ENCODE data around the gene FAM78B. TPM values are rescaled to one million over a fixed set of nuclear protein-coding genes. Genes with fewer than 3 reads are reported as not detected.

Gene FAM78B
- total and polyA plus RNA-seq, 2 experiments from 2014 or later, result 0.77 TPM; not detected in 1

GRCh38 chr1:166080277-166080966, 86.4 kb downstream of the FAM78B start:
- 76% methylated on average over 9 of the region's 9 CpGs for whole genome bisulfite sequencing (ENCODE audit: low lambda C conversion rate, missing lambda C conversion rate)
- H3K9me2 ChIP-seq (replicated peaks; ENCODE audit: insufficient read depth), result no peaks in the 10 kb centered on the region
- H3K4me1 ChIP-seq (ENCODE audit: insufficient read depth), result no peaks in the 10 kb centered on the region
- no peaks in the 10 kb centered on the region for H3K27me3 ChIP-seq
- H3K27ac ChIP-seq, result no peak overlapping the region
- no peak overlapping the region for H3K4me3 ChIP-seq
- TF ChIP-seq CTCF (IDR thresholded peaks at IDR 0.05; ENCODE audit: poor library complexity) (no peak), EZH2 (IDR thresholded peaks at IDR 0.05; ENCODE audit: borderline replicate concordance) (no peak), EZH2phosphoT487 (IDR thresholded peaks at IDR 0.05; ENCODE audit: low read depth, severe bottlenecking, unreplicated experiment) (no peak)
- no peaks in the 10 kb centered on the region for H3K79me2 ChIP-seq
- H4K20me1 ChIP-seq (ENCODE audit: insufficient read depth, poor library complexity, severe bottlenecking), result no peaks in the 10 kb centered on the region
- H2AFZ ChIP-seq, result no peak overlapping the region
- H3K9me3 ChIP-seq (ENCODE audit: low read depth), result no peaks in the 10 kb centered on the region
- no peak for DNase-seq (ENCODE audit: low spot score)
- no peaks in the 10 kb centered on the region for H3K36me3 ChIP-seq (replicated peaks; ENCODE audit: insufficient read depth, low read depth)
- H3K4me2 ChIP-seq, result no peak overlapping the region

GRCh38 chr1:166079276-166079675, 87.5 kb downstream of the FAM78B start:
- no peaks in the 10 kb centered on the region for H3K4me1 ChIP-seq (ENCODE audit: insufficient read depth)
- H3K79me2 ChIP-seq, result no peaks in the 10 kb centered on the region
- no peak for DNase-seq (ENCODE audit: low spot score)
- H3K4me2 ChIP-seq, result no peak overlapping the region
- TF ChIP-seq EZH2 (IDR thresholded peaks at IDR 0.05; ENCODE audit: borderline replicate concordance) (no peak), CTCF (IDR thresholded peaks at IDR 0.05; ENCODE audit: poor library complexity) (no peak), EZH2phosphoT487 (IDR thresholded peaks at IDR 0.05; ENCODE audit: low read depth, severe bottlenecking, unreplicated experiment) (no peak)
- H3K4me3 ChIP-seq, result no peak overlapping the region
- H3K9me2 ChIP-seq (replicated peaks; ENCODE audit: insufficient read depth), result no peaks in the 10 kb centered on the region
- no peaks in the 10 kb centered on the region for H3K27me3 ChIP-seq
- H2AFZ ChIP-seq, result no peak overlapping the region
- no peak overlapping the region for H3K27ac ChIP-seq
- no peaks in the 10 kb centered on the region for H3K36me3 ChIP-seq (replicated peaks; ENCODE audit: insufficient read depth, low read depth)
- no peaks in the 10 kb centered on the region for H4K20me1 ChIP-seq (ENCODE audit: insufficient read depth, poor library complexity, severe bottlenecking)
- no peaks in the 10 kb centered on the region for H3K9me3 ChIP-seq (ENCODE audit: low read depth)
- 74% methylated on average over 2 of the region's 2 CpGs for WGBS (ENCODE audit: low lambda C conversion rate, missing lambda C conversion rate)

GRCh38 chr1:166073489-166073888, 93.3 kb downstream of the FAM78B start:
- Histone ChIP-seq H3K4me2 (no peak overlapping the region), H3K4me3 (no peak overlapping the region), H3K9me3 (ENCODE audit: low read depth) (no peaks in the 10 kb centered on the region), H3K27me3 (no peaks in the 10 kb centered on the region), H3K9me2 (replicated peaks; ENCODE audit: insufficient read depth) (no peaks in the 10 kb centered on the region), H3K4me1 (ENCODE audit: insufficient read depth) (no peaks in the 10 kb centered on the region), H4K20me1 (ENCODE audit: insufficient read depth, poor library complexity, severe bottlenecking) (no peaks in the 10 kb centered on the region), H3K79me2 (no peaks in the 10 kb centered on the region), H2AFZ (no peak overlapping the region), H3K27ac (no peak overlapping the region), H3K36me3 (replicated peaks; ENCODE audit: insufficient read depth, low read depth) (no peaks in the 10 kb centered on the region)
- TF ChIP-seq EZH2phosphoT487 (IDR thresholded peaks at IDR 0.05; ENCODE audit: low read depth, severe bottlenecking, unreplicated experiment), result no peak
- no peak for TF ChIP-seq CTCF (IDR thresholded peaks at IDR 0.05; ENCODE audit: poor library complexity)
- TF ChIP-seq EZH2 (IDR thresholded peaks at IDR 0.05; ENCODE audit: borderline replicate concordance), result no peak
- WGBS (ENCODE audit: low lambda C conversion rate, missing lambda C conversion rate), result 62% methylated on average over 3 of the region's 3 CpGs
- no peak for DNase-seq (ENCODE audit: low spot score)
